ENCODE results near the gene DAB2.

The DAB2 gene

GRCh38 chr5:39424736-39425637 is at the start of gene DAB2:
TSS of gene DAB2 (minus strand) at chr5:39424980. CDS start at chr5:39394320, 30,660 bp downstream.
- DNase-seq (ENCODE audit: low read depth), result no peak
- no peak within 1 kb of the TSS for H3K4me3 ChIP-seq (ENCODE audit: low read depth, low read length)
- no peak for TF ChIP-seq CTCF (IDR thresholded peaks at IDR 0.05; ENCODE audit: insufficient read depth, low read depth, low read length, missing control alignments)

DNA sequence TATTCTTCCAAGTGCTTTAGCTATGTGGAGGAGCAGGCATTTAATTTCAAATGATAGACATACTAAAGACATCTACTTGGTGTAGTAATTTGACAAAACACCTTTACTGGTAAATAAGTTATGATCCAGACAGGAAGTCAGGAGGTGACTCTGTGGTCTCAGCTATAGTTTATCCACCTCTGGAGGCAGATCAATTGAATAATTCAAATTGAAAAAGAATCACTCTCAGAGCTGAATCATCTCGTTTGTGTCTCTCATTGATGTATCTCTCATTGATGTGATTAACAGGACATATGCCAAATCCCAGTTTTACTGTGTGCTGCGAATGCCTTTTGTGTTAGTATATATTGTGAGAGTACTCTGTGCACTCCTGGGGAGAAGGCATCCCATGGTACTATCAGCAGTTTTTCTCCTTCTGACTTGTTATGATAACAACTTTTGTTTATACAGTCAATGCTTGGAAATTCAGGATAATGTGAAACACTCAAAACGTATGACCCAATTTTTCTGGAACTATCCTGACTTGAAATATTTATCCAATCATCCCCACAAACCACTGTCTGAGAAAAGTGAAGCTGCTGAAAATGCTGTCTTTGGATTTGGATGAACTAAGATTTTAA is 48.5 kb upstream of the DAB2 start:
- no peak overlapping the region for H3K4me3 ChIP-seq (ENCODE audit: low read depth, low read length)
- TF ChIP-seq CTCF (IDR thresholded peaks at IDR 0.05; ENCODE audit: insufficient read depth, low read depth, low read length, missing control alignments), result no peak
- no peak for DNase-seq (ENCODE audit: low read depth)

DNA sequence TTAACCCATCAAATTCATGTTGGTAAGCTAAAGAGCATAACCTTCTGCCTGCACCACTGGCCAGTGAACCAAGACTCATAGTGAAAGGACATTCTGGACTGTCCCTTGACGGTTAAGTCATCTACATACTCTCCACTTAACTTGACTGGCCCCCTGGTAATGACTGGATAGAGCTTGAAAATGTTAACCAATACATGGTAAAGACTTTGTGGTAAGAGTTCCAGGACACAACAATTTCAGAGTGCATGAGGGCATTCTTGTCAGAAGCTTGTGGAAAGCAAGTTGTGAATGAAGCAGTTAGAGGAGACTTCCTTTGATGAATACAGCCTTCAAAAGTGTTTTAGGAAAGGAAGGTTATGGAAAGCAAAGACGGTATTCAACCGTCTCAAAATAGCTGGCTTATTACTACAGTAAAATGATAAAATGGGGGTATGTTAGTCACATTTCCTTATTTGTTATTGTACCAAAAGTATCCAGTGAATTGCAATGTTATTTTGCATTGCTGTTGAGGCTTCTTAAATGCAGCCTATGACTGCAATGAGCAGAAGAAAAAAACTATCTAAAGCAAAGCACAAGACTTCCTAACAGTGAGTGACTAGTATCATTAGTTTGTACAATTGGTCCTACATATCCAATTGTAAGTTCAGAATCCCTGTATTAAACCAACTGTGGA is 47.2 kb upstream of the DAB2 start:
- no peak for TF ChIP-seq CTCF (IDR thresholded peaks at IDR 0.05; ENCODE audit: insufficient read depth, low read depth, low read length, missing control alignments)
- no peak overlapping the region for H3K4me3 ChIP-seq (ENCODE audit: low read depth, low read length)
- DNase-seq (ENCODE audit: low read depth), result no peak

DNA sequence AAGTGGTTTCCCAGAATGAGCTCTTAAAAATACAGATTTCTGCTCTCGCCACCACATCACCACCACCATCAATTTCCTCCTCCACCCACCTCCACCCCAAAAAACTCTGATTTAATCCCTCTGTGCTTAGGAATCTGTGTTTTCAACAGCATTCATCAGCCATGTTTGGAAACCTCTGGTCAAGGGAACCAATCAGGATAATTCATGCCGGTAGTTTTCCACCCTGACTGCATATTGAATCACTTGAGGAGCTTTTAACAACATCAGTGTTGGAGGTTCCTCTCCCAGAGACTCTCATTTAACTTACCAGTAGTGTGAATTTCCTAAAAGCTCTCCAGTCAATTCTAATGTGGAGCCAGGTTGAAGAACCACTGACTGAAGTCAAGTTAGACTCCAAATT is 46.0 kb upstream of the DAB2 start:
- no peak overlapping the region for H3K4me3 ChIP-seq (ENCODE audit: low read depth, low read length)
- no peak for DNase-seq (ENCODE audit: low read depth)
- no peak for TF ChIP-seq CTCF (IDR thresholded peaks at IDR 0.05; ENCODE audit: insufficient read depth, low read depth, low read length, missing control alignments)

DNA sequence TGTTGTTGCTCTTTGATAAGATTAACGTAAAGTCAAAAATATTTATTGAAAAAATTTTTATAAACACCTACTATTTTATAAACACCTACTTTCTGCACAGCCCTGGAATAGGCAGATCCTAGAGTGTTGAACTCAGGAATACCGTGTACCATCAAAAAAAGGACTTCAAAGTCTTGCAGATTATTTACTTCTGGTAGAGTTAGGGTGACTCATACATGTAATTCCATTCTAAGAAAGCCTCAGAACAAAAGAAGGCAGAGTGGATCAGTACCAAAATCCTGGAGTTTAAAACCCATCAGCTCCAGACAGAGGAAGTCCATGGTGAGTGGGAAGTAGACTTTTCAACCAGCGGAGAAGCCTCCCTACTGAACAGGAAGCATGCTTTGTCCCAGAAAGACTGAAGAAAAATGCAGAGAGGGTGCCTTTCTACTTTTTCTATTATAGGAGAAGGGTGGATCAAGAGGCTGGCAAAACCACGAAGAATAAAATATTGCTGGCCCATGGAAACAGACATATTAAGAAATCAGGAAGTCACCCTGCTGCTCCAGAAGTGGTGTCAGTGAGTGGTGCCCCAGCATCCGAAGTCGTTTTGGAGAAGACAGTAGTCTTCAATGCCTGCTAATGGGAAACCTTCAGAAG is 45.1 kb upstream of the DAB2 start:
- no peak overlapping the region for H3K4me3 ChIP-seq (ENCODE audit: low read depth, low read length)
- no peak for TF ChIP-seq CTCF (IDR thresholded peaks at IDR 0.05; ENCODE audit: insufficient read depth, low read depth, low read length, missing control alignments)
- no peak for DNase-seq (ENCODE audit: low read depth)

DNA sequence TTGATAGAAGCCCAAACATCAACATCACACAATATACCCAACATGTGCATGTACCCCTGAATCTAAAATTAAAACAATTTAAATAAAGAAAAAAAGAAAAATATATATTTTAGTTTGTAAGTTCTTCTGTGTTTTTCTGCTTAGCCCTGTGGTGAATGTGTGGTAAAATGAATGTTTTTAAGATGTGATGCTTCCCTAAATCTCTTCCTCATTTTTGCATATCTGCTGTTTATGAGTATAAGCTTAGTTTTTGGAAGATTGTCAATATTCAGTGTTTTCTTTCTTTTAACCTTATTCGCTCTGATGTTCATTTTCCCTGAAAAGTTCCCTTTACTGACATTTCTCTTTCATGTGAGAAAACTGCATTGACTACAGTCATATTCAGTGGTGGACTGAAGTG is 44.4 kb upstream of the DAB2 start:
- no peak for TF ChIP-seq CTCF (IDR thresholded peaks at IDR 0.05; ENCODE audit: insufficient read depth, low read depth, low read length, missing control alignments)
- no peak overlapping the region for H3K4me3 ChIP-seq (ENCODE audit: low read depth, low read length)
- DNase-seq (ENCODE audit: low read depth), result no peak
